Right lobe of liver (tissue), 4 donors: ENCODE data around the gene DSCAML1.

Experiments
- CTCF ChIP-seq, 4 donors: fragments of 200-600 bp in 3 of 4; fragments of 450-650 bp in 1 of 4; IDR thresholded peaks; one replicate each; pipeline versions ENCODE4 v1.5.1 to v1.8.0; 2016 to 2022; ENCODE audit warnings: antibody characterized with exemption in 4 of 4, mild to moderate bottlenecking in 2 of 4
- POLR2A ChIP-seq: fragments of 450-650 bp; IDR thresholded peaks from one replicate; pipeline ENCODE4 v1.6.1; 2017; ENCODE audit warnings: antibody characterized with exemption, mild to moderate bottlenecking
- donor health status: DM: no; HTN: no; CAD: no.
- donor health status: DM: no; HTN: no; CAD: no.
- donor health status: DM: no; HTN: yes; CAD: no.

- TF ChIP-seq CTCF (IDR thresholded peaks at IDR 0.05) (no peak), POLR2A (no peak)
Observed at GRCh38 chr11:117464778-117465177, 332.2 kb downstream of the DSCAML1 start.
